Adrenal gland (tissue), 12 donors: Measurements from ENCODE around the gene TNS3. TPM values are rescaled to one million over a fixed set of nuclear protein-coding genes. Genes with fewer than 3 reads are reported as not detected.

Experiments used
- DNase-seq, 7 donors: peaks; one replicate each; pipeline ENCODE4 v3.0.0-alpha.2; 2019 to 2020
- H3K27ac ChIP-seq, 5 donors: fragments of 200-600 bp; sonication (generic) in 4 of 5; 1 replicate in 3 of 5; 2 replicates in 2 of 5; pipeline versions ENCODE4 v1.5.1 to v1.8.0; 2016 to 2020; ENCODE audit warnings: mild to moderate bottlenecking in 1 of 5
- H3K27me3 ChIP-seq: fragments of 200-600 bp; 2 replicates; pipeline ENCODE4 v1.8.0; 2021
- H3K36me3 ChIP-seq, 2 donors: fragments of 200-600 bp; replicated peaks in 1 of 2; 1 replicate in 1 of 2; 2 replicates in 1 of 2; pipeline versions ENCODE4 v1.5.1 to v1.8.0; 2018 to 2022
- H3K4me1 ChIP-seq, 2 donors: fragments of 200-600 bp; replicated peaks in 1 of 2; 1 replicate in 1 of 2; 2 replicates in 1 of 2; pipeline versions ENCODE4 v1.5.1 to v1.8.0; 2018 to 2021
- H3K4me3 ChIP-seq, 4 donors: fragments of 200-600 bp; sonication (generic) in 3 of 4; one replicate each; pipeline ENCODE4 v1.5.1; 2016 to 2018
- H3K9me3 ChIP-seq, 3 donors: fragments of 200-600 bp; sonication (generic) in 1 of 3; replicated peaks in 1 of 3; 1 replicate in 2 of 3; 2 replicates in 1 of 3; pipeline versions ENCODE4 v1.5.1 to v1.8.0; 2016 to 2021
- POLR2A ChIP-seq, 2 donors: fragments of 450-650 bp; IDR thresholded peaks; one replicate each; pipeline ENCODE4 v1.6.1; 2017; ENCODE audit warnings: antibody characterized with exemption in 2 of 2, mild to moderate bottlenecking in 2 of 2, moderate library complexity in 1 of 2
- whole genome bisulfite sequencing, 4 donors: extraction: QIAGEN DNeasy Blood & Tissue Kit in 2 of 4; methylation state at CpG; one replicate each; pipeline versions ENCODE4 v1.1.5 to v1.1.7; 2013 to 2017; 5-methylcytosine and 5-hydroxymethylcytosine counted together
- intact Hi-C, 2 donors: fragments of 100-400 bp; cut with DNase I; formaldehyde crosslinking; loops; one replicate each; pipeline versions ENCODE4 v1.14.1 to v1.15.0; 2022 to 2023
- polyA plus RNA-seq, 3 donors: library from polyadenylated mRNA; stranded (reverse); fragments of 200-250 nt in 2 of 3; fragments of 350-450 nt in 1 of 3; fragmentation: Illumina TruSeq in 1 of 3; extraction: RNeasy Lipid Tissue Mini Kit (QIAGEN cat#74804) in 1 of 3; gene quantifications; one replicate each; pipeline ENCODE4 v1.2.3, GENCODE V29; 2013 to 2014
- total RNA-seq, 9 donors: library from RNA; depleted of rRNA in 4 of 9; stranded (reverse); fragments of >200 nt in 4 of 9; fragments of 120-200 nt in 1 of 9; fragmentation: NEBNext Ultra II Directional in 1 of 9; extraction: Animal tissue kit (Norgen Biotek cat#: 25700) in 1 of 9; gene quantifications; one replicate each; pipeline versions ENCODE4 v1.1.0 to v1.2.4, GENCODE V29; 2013 to 2023
- TF ChIP-seq, protein P1 (sequence below), 6 experiments: fragments of 450-650 bp in 4 of 6; fragments of 200-600 bp in 2 of 6; sonication (generic) in 1 of 6; IDR thresholded peaks; 1 replicate in 5 of 6; 2 replicates in 1 of 6; pipeline versions ENCODE4 v1.5.1 to v1.8.0; 2016 to 2021; ENCODE audit warnings: antibody characterized with exemption in 6 of 6, mild to moderate bottlenecking in 2 of 6, moderate library complexity in 1 of 6
- donor health status: healthy with polysubstance abuse.
- donor health status: Bipolar disorder and iron deficiency.
- donor health status: DM: yes; HTN: yes; CAD: no.
- donor health status: DM: no; HTN: no; CAD: no.
- donor health status: DM: no; HTN: no; CAD: no.
- donor health status: DM: yes; HTN: yes; CAD: no.

The TNS3 gene
- total and polyA plus RNA-seq, 12 donors: 21.0 to 188 (median 99.8) TPM

DNA sequence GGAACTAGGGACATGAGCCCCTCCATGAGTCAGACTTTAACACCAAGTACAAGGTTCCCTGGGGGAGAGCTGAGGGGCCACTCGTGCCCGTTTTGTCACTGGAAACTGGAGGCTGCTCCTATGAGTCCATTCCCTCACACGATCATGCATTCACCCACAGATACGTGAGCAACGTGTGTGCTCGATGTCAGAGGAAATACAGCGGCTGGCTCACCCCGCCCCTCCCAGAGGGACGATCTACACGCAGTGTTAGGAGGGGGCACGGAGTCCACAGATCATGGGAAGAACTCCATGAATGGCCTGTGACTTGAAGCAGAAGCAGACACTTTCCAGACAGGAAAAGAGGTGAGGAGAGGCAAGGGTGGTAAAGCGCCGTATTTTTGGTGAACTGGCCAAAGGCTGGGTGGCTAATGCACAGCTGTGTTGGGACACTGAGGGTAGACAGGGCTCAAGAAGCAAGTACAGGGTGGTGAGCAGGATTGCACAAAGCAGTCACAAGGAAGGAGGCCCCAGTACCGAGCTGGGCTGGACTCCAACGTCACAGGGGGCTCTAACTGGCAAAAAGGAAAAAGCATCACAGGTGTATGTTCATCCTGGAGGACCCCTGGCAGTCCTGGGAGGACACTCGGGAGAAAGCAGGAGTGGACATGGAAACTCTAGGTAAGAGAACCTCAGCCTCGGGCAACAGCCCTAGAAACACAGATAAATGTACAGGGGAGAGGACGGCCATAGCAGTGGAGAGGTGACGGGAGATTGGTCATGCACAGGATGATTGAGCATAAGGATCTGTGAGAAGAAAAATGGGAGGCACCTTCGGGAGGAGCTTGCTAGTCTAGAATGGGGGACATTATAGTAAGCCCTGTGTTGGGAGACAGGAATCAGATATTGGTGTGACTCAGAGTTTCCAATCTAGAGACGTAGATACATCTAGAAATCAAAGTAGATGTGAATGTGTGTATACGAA, 41.2 kb downstream of the TNS3 start:
- Histone ChIP-seq H3K27ac (peak overlapping the region in 4 of 5 donors; percentile 12 to 91 (median 39)), H3K9me3 (no peaks in the 10 kb centered on the region), H3K4me1 (peaks cover 6 to 53% of the 10 kb centered on the region in 2 donors), H3K27me3 (no peaks in the 10 kb centered on the region), H3K36me3 (no peaks in the 10 kb centered on the region), H3K4me3 (no peak overlapping the region)
- 78 to 84% (median 81%) methylated on average over 20 to 22 of the region's 22 CpGs for WGBS, 4 donors
- DNase-seq: no peak
- intact Hi-C loops: no loop called here
- TF ChIP-seq, protein P1, sequence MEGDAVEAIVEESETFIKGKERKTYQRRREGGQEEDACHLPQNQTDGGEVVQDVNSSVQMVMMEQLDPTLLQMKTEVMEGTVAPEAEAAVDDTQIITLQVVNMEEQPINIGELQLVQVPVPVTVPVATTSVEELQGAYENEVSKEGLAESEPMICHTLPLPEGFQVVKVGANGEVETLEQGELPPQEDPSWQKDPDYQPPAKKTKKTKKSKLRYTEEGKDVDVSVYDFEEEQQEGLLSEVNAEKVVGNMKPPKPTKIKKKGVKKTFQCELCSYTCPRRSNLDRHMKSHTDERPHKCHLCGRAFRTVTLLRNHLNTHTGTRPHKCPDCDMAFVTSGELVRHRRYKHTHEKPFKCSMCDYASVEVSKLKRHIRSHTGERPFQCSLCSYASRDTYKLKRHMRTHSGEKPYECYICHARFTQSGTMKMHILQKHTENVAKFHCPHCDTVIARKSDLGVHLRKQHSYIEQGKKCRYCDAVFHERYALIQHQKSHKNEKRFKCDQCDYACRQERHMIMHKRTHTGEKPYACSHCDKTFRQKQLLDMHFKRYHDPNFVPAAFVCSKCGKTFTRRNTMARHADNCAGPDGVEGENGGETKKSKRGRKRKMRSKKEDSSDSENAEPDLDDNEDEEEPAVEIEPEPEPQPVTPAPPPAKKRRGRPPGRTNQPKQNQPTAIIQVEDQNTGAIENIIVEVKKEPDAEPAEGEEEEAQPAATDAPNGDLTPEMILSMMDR (IDR thresholded peaks at IDR 0.05): no peak
- TF ChIP-seq POLR2A (IDR thresholded peaks at IDR 0.05): no peak

DNA sequence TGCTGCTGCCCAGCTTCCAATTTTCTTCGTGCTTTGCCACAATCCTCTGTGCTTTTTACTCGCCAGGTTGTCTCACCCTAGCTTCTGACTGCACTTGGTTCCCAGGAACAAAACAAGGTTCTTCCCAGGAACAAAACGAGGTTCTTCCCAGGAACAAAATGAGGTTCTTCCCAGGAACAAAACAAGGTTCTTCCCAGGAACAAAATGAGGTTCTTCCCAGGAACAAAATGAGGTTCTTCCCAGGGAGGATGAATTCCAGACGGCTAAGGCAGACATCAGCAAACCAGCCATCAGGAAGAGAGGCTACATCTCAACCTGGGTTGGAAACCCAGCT, 41.9 kb downstream of the TNS3 start:
- TF ChIP-seq, protein P1 (IDR thresholded peaks at IDR 0.05): no peak
- TF ChIP-seq POLR2A (IDR thresholded peaks at IDR 0.05): no peak
- WGBS, 4 donors: 85 to 91% (median 90%) methylated on average over 4 of the region's 4 CpGs
- H3K4me3 ChIP-seq: no peak overlapping the region
- no peaks in the 10 kb centered on the region for H3K9me3 ChIP-seq
- no peaks in the 10 kb centered on the region for H3K27me3 ChIP-seq
- peak overlapping the region in 3 of 5 donors; percentile 61 to 91 (median 66) for H3K27ac ChIP-seq
- no peaks in the 10 kb centered on the region for H3K36me3 ChIP-seq
- no peak for DNase-seq
- peaks cover 6 to 59% of the 10 kb centered on the region in 2 donors for H3K4me1 ChIP-seq
- intact Hi-C loops: no loop called here

- H3K27ac ChIP-seq: peak overlapping the region in 4 of 5 donors; percentile 38 to 91 (median 64)
- no peaks in the 10 kb centered on the region for H3K36me3 ChIP-seq
- DNase-seq: peak in 6 of 7 donors; percentile 74 to 89 (median 80)
- H3K4me3 ChIP-seq: peak overlapping the region in 1 of 4 donors; percentile 14
- intact Hi-C loops: no loop called here
- H3K27me3 ChIP-seq: no peaks in the 10 kb centered on the region
- 62 to 64% (median 63%) methylated on average over 9 of the region's 9 CpGs for WGBS, 4 donors
- TF ChIP-seq, protein P1 (IDR thresholded peaks at IDR 0.05): no peak
- peak in 1 of 2 donors; percentile 44 for TF ChIP-seq POLR2A (IDR thresholded peaks at IDR 0.05)
- peaks cover 6 to 60% of the 10 kb centered on the region in 2 donors for H3K4me1 ChIP-seq
- no peaks in the 10 kb centered on the region for H3K9me3 ChIP-seq
Observed at GRCh38 chr7:47539398-47540052, 42.4 kb downstream of the TNS3 start.

DNA sequence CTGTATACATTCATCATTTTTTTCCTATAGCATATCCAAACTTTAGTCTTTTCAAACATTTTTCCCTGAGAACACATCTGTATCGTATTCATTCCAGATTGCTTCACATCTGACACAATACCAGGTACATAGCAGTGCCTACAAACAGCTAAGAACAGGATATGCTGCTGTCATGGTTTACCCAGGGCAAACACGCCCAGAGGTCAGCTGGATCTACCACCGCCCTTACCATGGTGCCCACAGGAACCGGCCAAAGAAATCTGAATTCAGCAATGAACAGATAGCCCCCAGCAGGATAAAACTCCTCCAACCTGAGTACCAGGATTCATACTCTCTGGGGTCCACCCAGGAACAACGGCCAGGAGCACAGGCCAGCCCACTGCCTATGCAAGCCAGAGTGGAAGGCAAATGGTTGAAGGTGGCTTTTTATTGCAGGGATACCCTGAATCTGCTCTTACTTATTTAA, 43.0 kb downstream of the TNS3 start:
- no peak for TF ChIP-seq POLR2A (IDR thresholded peaks at IDR 0.05)
- TF ChIP-seq, protein P1 (IDR thresholded peaks at IDR 0.05): no peak
- Histone ChIP-seq H3K9me3 (no peaks in the 10 kb centered on the region), H3K27ac (peak overlapping the region in 4 of 5 donors; percentile 38 to 91 (median 64)), H3K36me3 (no peaks in the 10 kb centered on the region), H3K4me3 (no peak overlapping the region), H3K27me3 (no peaks in the 10 kb centered on the region), H3K4me1 (peaks cover 6 to 60% of the 10 kb centered on the region in 2 donors)
- no peak for DNase-seq
- intact Hi-C loops: no loop called here
- WGBS, 4 donors: 69 to 84% (median 81%) methylated on average over 5 of the region's 5 CpGs
